ENCODE results near the gene MMP2. TPM values are rescaled to one million over a fixed set of nuclear protein-coding genes. Genes with fewer than 3 reads are reported as not detected.

The MMP2 gene
- total and polyA plus RNA-seq, 2 of the 8 experiments (the other 6 are each of a cell fraction or from before 2014, with no cell fraction given), result 33.6 to 58.2 TPM

DNA sequence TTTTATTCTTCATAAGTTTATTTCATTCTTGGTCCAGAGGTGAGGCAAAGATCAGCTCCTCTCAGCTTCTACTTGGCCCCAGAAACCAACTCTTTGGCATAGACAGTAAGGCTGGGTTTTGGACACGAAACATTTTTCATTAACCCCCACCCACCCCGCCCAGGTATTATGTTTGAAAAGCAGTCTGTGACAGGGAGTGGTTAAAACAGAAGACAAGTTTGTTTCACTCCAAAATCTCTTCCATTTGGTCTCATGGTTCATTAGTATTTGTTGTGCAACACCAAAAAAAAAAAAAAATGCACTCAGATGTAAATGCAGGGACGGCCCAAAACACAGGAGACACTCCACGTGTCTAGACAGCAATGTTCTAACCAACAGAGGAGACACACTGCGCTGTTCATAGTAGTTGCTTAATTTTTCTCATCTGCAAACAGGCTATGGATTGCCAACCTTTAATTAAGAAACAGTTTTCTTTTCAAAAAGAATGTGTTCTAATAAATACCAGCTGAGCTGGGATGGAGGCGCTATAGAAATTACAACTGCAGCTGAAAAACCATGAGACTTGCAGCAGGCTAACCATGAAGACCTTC lies 39.8 kb upstream of the MMP2 start (continued):
- TF ChIP-seq, protein P1, sequence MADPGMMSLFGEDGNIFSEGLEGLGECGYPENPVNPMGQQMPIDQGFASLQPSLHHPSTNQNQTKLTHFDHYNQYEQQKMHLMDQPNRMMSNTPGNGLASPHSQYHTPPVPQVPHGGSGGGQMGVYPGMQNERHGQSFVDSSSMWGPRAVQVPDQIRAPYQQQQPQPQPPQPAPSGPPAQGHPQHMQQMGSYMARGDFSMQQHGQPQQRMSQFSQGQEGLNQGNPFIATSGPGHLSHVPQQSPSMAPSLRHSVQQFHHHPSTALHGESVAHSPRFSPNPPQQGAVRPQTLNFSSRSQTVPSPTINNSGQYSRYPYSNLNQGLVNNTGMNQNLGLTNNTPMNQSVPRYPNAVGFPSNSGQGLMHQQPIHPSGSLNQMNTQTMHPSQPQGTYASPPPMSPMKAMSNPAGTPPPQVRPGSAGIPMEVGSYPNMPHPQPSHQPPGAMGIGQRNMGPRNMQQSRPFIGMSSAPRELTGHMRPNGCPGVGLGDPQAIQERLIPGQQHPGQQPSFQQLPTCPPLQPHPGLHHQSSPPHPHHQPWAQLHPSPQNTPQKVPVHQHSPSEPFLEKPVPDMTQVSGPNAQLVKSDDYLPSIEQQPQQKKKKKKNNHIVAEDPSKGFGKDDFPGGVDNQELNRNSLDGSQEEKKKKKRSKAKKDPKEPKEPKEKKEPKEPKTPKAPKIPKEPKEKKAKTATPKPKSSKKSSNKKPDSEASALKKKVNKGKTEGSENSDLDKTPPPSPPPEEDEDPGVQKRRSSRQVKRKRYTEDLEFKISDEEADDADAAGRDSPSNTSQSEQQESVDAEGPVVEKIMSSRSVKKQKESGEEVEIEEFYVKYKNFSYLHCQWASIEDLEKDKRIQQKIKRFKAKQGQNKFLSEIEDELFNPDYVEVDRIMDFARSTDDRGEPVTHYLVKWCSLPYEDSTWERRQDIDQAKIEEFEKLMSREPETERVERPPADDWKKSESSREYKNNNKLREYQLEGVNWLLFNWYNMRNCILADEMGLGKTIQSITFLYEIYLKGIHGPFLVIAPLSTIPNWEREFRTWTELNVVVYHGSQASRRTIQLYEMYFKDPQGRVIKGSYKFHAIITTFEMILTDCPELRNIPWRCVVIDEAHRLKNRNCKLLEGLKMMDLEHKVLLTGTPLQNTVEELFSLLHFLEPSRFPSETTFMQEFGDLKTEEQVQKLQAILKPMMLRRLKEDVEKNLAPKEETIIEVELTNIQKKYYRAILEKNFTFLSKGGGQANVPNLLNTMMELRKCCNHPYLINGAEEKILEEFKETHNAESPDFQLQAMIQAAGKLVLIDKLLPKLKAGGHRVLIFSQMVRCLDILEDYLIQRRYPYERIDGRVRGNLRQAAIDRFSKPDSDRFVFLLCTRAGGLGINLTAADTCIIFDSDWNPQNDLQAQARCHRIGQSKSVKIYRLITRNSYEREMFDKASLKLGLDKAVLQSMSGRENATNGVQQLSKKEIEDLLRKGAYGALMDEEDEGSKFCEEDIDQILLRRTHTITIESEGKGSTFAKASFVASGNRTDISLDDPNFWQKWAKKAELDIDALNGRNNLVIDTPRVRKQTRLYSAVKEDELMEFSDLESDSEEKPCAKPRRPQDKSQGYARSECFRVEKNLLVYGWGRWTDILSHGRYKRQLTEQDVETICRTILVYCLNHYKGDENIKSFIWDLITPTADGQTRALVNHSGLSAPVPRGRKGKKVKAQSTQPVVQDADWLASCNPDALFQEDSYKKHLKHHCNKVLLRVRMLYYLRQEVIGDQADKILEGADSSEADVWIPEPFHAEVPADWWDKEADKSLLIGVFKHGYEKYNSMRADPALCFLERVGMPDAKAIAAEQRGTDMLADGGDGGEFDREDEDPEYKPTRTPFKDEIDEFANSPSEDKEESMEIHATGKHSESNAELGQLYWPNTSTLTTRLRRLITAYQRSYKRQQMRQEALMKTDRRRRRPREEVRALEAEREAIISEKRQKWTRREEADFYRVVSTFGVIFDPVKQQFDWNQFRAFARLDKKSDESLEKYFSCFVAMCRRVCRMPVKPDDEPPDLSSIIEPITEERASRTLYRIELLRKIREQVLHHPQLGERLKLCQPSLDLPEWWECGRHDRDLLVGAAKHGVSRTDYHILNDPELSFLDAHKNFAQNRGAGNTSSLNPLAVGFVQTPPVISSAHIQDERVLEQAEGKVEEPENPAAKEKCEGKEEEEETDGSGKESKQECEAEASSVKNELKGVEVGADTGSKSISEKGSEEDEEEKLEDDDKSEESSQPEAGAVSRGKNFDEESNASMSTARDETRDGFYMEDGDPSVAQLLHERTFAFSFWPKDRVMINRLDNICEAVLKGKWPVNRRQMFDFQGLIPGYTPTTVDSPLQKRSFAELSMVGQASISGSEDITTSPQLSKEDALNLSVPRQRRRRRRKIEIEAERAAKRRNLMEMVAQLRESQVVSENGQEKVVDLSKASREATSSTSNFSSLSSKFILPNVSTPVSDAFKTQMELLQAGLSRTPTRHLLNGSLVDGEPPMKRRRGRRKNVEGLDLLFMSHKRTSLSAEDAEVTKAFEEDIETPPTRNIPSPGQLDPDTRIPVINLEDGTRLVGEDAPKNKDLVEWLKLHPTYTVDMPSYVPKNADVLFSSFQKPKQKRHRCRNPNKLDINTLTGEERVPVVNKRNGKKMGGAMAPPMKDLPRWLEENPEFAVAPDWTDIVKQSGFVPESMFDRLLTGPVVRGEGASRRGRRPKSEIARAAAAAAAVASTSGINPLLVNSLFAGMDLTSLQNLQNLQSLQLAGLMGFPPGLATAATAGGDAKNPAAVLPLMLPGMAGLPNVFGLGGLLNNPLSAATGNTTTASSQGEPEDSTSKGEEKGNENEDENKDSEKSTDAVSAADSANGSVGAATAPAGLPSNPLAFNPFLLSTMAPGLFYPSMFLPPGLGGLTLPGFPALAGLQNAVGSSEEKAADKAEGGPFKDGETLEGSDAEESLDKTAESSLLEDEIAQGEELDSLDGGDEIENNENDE (IDR thresholded peaks at IDR 0.05; ENCODE audit: insufficient replicate concordance, low read length), result no peak
- TF ChIP-seq SP1 (IDR thresholded peaks at IDR 0.05; ENCODE audit: low read depth, low read length) (no peak), ASH2L (IDR thresholded peaks at IDR 0.05; ENCODE audit: low read length) (no peak), SIRT6 (IDR thresholded peaks at IDR 0.05; ENCODE audit: low read length) (no peak), CHD2 (IDR thresholded peaks at IDR 0.05; ENCODE audit: low read length) (no peak), KDM5A (IDR thresholded peaks at IDR 0.05; ENCODE audit: low read length) (no peak), PHF8 (conservative IDR thresholded peaks at IDR 0.05; ENCODE audit: low read depth, low read length) (no peak), SIN3A (conservative IDR thresholded peaks at IDR 0.05 in 1 of 2, IDR thresholded peaks at IDR 0.05 in 1 of 2; ENCODE audit: low read depth in 1 of 2, low read length in 2 of 2) (no peak)
- TF ChIP-seq, protein P2, sequence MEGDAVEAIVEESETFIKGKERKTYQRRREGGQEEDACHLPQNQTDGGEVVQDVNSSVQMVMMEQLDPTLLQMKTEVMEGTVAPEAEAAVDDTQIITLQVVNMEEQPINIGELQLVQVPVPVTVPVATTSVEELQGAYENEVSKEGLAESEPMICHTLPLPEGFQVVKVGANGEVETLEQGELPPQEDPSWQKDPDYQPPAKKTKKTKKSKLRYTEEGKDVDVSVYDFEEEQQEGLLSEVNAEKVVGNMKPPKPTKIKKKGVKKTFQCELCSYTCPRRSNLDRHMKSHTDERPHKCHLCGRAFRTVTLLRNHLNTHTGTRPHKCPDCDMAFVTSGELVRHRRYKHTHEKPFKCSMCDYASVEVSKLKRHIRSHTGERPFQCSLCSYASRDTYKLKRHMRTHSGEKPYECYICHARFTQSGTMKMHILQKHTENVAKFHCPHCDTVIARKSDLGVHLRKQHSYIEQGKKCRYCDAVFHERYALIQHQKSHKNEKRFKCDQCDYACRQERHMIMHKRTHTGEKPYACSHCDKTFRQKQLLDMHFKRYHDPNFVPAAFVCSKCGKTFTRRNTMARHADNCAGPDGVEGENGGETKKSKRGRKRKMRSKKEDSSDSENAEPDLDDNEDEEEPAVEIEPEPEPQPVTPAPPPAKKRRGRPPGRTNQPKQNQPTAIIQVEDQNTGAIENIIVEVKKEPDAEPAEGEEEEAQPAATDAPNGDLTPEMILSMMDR (IDR thresholded peaks at IDR 0.05; ENCODE audit: control extremely low read depth in 1 of 3, insufficient read depth in 1 of 3, low read depth in 1 of 3, low read length in 3 of 3), result no peak
